GM23248 (cell line): Measurements from ENCODE around the gene ZNF236.
"Not testable (repeated sequence)": the region's sequence is repeated elsewhere in the genome, so short reads cannot be mapped to it uniquely, and the experiment has no call there.

Experiments
- EZH2 ChIP-seq: fragments of 200-600 bp; sonication (generic); IDR thresholded peaks from 2 replicates; pipeline ENCODE4 v1.6.1; 2018; ENCODE audit warnings: antibody characterized with exemption, mild to moderate bottlenecking; ENCODE audit not compliant: insufficient read depth, poor library complexity, severe bottlenecking
- EZH2phosphoT487 ChIP-seq: fragments of 200-600 bp; sonication (generic); IDR thresholded peaks from 2 replicates; pipeline ENCODE4 v1.6.1; 2018; ENCODE audit warnings: antibody characterized with exemption, moderate library complexity, mild to moderate bottlenecking, low read depth; ENCODE audit not compliant: insufficient read depth

DNA sequence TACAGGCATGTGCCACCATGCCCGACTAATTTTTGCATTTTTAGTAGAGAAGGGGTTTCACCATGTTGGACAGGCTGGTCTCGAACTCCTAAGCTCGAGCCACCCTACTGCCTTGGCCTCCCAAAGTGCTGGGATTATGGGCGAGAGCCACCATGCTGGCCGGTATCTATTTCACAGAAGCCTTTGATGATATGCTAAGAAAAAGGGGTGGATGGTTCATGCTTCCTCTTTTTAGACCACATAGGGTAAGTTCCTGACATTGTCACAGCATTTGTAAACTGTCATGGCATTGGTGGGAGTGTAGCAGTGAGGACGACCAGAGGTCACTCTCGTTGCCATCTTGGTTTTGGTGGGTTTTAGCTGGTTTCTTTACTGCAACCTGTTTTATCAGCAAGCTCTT, 10.8 kb upstream of the ZNF236 start:
- not testable (repeated sequence) for TF ChIP-seq EZH2, EZH2phosphoT487
